GM21619 (cell line): ENCODE results near the gene DMC1.
"Not testable (repeated sequence)": the region's sequence is repeated elsewhere in the genome, so short reads cannot be mapped to it uniquely, and the experiment has no call there.

Experiments
- ATAC-seq: cut with Tn5 transposase; IDR thresholded peaks from one replicate; pipeline ENCODE4 v1.9.1; 2021; ENCODE audit not compliant: unreplicated experiment

Gene DMC1, protein sequence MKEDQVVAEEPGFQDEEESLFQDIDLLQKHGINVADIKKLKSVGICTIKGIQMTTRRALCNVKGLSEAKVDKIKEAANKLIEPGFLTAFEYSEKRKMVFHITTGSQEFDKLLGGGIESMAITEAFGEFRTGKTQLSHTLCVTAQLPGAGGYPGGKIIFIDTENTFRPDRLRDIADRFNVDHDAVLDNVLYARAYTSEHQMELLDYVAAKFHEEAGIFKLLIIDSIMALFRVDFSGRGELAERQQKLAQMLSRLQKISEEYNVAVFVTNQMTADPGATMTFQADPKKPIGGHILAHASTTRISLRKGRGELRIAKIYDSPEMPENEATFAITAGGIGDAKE

DNA sequence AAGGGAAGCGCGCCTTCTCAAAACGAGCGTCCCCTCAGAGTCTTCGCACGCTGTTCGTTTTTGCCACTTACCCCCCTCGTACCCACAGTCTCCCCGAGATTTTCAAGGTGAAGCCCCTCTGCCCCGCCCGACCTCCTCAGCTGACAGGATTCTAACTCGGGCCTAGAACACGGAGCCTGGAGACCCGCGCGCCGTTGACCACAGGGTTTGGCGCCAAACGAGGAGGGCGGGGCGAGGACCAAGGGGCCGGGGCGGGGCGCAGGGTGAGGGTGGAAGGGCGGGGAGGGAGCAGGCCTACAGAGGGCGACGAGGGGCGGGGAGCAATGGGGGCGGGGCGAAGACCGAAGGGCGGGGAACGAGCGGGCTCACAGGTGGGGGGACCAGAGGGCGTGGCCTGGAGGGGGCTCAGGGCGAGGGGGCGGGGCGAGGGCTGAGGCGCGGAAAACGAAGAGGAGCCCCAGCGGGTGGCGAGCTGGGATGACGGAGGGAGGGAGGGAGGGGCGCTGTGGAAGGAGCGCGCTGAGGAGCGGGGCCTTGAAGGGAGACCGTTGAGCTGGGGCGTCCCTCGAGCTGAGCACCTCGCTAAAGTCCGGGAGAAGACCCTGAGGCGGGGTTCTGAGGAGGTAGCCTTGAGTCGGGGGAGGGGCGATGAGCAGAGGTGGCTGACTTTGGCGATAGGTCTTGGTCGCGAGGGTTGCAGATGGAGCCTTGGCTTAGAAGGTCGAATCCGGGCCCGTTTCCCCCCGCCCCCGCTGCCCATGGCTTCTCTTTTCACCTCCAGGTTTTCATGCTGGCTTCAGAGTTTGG lies at the start of gene DMC1:
DMC1 (minus strand) TSS at position 212 of the 807 bp plus-strand sequence. CDS start 1,927 bp downstream, outside the sequence.
- ATAC-seq, result no peak

DNA sequence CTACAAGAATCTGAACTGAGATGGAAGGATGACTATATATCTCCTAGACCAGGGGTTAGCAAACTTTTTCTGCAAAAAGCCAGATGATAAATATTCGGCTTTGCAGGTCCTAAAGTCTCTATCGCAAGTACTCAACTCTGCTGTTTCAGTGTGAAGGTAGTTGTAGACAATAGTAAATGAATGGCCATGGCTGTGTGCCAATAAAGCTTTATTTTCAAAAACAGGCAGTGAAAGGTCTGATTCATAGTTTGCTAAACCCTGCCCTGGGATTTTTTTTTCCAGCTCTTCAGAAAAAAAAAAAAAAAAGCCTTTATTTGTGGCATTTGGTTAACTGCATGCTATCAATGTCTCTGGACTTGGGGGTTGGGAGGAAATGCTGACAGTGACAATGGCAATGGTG lies 48.7 kb upstream of the DMC1 start:
- no peak for ATAC-seq

DNA sequence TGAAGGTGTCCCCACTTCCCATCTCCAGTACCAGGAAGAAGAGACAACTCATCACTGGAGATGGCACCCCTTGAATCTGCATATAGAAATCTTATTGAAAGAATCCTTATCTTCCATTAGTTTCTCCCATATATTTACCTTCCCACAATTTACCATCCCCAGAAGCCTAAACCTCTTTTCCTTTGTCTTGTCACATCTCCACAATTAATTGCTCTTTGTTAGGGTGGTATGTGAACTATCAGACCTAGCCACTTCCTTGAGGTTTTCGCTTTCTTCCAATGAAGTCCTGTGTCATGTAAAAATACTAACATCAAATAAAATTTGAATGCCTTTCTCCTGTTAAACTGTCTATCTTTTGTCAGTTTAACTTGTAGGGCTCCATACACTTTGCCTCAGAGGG lies 48.3 kb upstream of the DMC1 start:
- ATAC-seq, result no peak

DNA sequence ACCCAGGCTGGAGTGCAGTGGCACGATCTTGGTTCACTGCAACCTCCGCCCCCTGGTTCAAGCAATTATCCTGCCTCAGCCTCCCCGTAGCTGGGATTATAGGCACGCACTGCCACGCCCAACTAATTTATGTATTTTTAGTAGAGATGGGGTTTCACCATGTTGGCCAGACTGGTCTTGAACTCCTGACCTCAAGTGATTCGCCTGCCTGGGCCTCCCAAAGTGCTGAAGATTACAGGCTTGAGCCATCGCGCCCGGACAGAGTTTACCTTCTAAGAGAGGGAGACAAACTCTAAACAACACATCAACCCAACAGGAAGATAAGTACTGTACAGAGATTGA lies 45.1 kb upstream of the DMC1 start:
- ATAC-seq, result not testable (repeated sequence)

DNA sequence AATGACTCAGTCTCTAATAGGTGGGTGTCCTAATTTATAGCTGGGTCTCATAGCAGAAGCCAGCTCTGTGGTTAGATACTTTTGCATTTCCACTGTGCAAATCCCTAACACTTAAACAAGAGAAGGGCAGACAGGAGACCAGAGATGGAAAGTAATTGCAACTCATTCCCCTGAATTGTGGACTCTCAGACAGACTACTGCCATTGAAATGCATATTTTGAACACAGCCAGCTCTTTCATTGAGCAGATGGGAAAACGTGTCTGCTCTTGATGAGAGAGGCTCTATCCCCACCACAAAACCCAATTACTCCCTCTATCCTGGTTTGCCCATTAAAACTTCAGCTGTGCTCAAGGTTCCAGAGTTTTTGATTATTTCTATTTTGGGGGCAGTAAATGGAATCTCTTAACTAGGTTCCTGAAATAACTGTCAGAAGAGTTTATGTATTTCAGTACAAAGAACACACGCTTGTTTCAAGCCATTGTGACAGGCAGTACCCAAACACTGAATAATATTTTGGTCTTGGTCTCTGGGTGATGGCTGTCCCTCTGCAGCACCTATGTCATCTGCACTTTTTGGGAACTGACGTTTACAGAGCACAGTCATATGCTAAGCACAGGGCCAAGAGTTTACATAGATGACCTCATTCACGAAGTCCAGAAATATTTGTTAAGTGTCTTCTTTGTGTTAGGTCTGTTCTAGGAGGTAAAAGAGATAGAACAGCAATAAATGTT lies 44.5 kb upstream of the DMC1 start:
- no peak for ATAC-seq

DNA sequence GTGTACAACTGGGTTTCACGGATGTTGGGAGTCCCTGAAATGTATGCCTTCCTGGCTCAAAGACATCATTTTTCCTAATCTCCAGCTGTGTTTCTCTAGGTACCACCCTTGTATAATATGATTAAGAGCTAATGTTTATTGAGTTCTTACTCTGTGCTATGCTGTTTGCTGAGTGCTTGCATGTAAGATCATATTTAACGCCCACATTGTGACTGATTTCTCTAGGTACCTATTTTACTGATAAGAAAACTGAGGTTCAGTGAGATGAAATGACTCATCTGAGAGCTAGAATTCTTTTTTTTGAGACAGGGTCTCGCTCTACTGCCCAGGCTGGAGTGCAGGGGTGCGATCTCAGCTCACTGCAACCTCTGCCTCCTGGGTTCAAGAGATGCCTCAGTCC lies 43.6 kb upstream of the DMC1 start:
- ATAC-seq, result no peak

DNA sequence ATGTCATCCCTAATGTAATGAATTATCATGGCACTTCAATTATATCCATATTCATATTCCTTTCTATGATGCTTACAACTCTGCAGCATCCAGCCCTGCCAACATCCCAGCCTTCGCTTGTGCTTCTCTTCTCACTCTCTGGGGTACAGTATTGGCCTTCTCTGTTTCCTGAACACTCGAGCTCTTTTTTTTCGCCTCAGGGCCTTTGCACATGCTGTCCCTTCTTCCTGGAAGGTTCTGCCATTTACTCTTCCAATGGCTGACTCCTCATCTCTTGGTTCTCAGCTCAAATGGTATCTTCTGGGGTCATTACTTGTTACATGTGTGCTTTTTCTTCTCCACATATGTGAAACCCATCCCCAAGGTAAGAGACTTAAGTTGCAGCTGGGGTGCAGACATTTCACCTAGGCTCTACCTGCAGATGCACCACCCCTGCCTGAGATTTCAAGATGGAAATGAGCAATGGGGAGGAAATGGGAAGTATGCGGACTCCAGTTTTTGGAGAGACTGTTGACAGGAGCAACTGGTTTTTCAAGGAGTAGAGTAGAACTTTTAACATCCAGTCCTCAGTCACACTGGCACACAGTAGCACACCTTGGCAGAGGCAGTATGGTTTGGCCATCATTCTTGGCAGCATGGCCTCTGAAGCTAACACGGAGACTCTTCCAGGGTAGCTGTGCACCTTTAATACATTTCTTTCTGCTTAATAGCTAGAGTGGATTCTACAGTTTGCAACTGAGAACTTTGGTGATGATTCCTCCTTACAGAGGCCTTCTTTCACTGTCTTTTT lies 42.4 kb upstream of the DMC1 start:
- ATAC-seq, result no peak

DNA sequence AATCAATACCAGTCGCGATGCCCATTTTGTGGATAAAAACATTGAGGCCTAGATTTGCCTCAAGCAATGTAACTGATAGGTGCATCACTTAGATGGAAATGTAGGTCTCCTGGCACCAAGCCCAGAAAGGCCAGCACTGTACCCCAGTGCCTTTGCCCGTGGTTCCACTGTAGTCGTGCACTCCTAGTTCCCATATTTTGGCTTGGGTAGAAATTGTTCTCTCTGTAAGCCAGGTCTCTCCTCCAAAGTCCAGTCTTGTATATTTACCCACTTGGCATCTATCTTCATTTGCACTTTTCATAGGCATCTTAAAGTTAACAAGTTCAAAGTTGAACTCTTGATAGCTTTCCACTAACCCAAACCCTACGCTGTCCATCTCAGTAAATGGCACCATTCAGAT lies 41.6 kb upstream of the DMC1 start:
- ATAC-seq, result no peak

DNA sequence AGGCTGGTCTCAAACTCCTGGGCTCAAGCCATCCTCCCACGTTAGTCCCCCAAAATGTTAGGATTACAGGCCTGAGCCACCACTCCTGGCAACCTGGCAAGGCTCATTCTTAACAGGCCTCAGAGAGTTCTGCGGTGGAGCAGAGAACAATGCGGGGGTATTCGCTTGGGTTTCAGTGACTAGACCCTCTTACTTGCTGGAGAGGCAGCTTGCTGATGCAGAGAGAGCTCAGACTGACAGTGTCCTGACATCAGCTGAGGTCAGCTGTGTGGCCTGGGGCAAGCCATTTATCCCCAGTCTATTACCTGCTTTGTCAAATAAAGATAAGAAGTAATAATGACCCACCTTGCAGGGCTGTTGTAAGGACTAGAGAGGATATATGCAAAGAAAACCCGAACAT lies 40.3 kb upstream of the DMC1 start:
- no peak for ATAC-seq

DNA sequence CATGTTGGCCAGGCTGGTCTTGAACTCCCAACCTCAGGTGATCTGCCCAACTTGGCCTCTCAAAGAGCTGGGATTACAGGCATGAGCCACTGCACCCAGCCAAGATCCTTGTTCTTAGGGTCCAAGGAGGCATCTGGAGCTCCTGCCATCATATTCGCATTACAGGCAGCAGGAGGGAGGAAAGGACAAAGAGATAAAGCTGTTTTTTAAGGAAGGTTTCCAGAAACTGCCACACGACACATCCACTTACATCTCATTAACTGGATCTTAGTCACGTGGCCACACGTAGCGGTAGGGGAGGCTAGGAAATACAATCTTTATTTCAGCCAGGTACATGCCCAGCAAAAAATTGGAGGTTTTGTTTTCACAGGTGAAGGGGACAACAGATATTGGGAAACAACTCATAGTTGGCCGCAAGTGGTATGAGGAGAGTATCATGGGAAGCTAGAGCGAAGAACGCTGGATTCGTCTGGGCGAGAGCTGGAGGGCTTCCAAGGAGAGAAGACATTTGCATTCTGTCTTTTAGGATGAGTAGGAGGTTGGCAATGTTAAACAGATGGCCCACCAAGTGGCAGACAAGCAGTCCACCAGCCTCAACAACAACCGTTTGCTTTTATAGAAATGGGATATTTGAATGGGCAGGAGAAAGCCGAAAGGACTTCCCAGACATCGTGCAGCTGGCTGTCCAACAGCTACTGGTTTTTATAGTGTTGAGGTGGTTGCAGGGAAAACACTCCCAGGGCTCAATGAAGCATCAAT lies 39.2 kb upstream of the DMC1 start:
- no peak for ATAC-seq

DNA sequence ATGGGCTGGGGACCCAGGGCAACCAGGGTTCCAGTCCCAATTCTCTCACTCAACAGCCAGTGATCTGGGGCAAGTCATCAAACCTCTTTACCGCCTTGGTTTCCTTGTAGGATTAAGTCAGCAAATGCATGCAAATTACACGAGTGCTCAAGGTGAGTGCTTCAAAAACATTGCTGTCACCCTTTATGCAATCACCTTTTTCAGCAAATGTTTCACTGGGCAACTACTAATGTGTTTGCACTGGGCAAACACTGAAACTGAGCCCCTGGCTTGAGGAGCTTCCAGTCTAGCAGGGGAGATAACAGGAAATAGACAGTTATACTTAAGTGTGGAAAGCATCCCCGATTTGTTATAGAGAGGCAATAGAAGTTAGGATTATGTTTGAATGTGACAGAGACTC lies 37.7 kb upstream of the DMC1 start:
- no peak for ATAC-seq

DNA sequence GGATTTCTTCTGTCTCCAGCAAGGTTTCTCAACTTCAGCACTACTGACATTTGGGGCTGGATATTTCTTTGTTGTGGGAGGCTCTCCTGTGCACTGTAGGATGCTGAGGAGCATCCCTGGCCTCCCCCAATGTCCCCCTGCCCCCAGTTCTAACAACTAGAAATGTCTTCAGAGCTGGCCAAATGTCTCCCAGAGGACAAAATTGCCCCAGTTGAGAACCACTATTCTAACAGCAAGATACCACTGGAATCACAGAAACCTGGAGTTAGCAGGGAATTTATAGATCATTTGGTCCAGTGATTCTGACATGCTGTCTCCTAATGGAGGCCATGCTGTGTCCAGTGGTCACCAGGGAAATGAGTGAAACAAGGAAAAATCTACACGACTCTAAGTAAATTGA lies 32.2 kb upstream of the DMC1 start:
- ATAC-seq, result no peak

DNA sequence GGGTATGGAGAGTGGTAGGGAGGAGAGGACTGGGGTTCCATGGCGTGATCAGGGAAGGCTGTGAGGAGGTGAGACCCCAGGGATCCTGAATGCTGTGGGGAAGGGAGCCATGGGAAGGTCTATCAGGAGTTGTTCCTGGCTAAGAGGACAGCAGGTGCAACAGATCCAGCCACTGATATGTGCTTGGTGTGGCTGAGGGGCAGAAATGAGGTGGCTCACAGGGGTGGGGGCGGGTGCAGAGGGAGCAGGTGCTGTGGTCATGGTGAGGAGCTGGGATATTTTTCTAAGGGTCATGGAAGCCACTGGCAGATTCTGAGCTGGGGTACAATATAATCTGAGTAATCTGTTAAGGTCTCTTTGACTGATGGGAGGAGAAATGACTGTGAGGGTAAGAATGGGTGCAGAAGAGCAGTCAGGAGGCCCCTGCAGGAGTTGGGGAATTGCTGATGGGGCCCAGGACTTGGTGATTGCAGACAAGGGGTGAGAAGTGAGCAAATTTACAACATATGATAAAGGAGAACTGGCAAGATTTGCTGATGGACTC lies 31.3 kb upstream of the DMC1 start:
- ATAC-seq, result no peak

DNA sequence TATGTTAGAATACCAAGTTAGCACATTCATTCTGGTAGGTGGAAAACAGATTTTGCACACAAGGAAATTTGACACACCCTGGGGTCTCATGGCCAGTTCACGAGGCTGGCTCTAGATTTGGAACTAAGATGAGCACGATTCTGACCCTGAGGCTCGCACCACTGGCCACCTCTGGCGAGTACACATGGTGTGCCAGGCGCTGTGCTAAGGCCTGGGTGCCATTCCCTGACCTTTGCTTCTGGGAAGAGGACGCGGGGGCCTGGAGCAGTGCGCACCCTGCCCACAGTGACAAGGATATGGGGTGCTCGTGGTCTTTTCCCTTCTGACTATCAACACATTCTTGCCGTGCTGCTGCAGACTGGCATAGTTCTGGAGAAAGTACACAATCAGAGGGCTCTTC lies 29.5 kb upstream of the DMC1 start:
- no peak for ATAC-seq

DNA sequence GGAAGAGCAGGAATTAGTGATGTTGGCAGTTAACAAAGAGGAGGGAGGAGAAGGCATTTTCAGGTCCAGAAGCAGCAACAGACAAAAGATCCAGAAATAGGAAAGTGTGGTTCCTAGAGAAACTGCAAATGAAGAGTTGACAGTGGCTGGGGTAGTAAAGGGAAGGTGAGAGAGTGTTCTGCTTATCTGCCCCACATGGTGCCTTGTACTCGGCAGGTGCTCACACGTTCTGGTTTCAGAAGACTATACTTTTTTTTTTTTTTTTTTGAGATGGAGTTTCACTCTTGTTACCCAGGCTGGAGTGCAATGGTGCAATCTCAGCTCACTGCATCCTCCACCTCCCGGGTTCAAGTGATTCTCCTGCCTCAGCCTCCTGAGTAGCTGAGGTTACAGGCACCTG lies 12.9 kb upstream of the DMC1 start:
- not testable (repeated sequence) for ATAC-seq

DNA sequence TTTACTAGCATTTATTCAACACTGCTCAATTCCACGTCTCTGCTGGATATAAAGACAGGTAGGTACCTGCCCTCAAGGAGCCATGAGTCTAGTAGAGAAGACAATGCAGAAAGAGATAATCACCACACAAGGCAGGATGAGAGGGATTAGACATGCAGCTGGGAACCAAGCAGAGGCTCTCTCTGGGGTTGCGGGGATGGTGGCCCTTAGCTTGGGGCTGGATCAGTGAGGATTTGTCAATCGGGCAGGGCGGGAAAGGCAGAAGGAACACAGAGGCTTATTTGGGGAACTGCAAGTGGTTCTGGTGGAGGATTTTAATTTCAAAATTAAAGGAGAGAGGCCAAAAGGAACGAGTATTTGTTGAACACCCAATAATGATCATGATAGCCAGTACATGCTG lies 8.5 kb upstream of the DMC1 start:
- no peak for ATAC-seq

DNA sequence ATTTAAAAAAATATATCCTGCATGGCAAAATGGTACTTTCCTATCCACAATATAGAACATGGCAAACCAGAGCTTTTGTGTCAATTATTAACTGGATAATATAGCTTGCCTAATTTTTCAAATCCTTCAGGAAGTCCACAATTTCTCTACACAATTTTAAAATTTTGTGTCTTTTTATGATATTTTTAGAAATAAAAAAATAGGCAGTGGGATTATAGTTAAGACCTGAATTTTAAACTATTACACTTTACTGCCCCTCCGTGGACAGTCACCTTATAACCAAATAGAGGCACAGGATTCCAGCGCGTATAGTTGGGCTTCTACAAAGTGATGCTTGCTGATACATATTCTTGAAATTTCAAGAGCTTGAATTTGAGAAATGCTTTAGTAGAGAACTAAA lies 2.1 kb upstream of the DMC1 start:
- ATAC-seq, result no peak

DNA sequence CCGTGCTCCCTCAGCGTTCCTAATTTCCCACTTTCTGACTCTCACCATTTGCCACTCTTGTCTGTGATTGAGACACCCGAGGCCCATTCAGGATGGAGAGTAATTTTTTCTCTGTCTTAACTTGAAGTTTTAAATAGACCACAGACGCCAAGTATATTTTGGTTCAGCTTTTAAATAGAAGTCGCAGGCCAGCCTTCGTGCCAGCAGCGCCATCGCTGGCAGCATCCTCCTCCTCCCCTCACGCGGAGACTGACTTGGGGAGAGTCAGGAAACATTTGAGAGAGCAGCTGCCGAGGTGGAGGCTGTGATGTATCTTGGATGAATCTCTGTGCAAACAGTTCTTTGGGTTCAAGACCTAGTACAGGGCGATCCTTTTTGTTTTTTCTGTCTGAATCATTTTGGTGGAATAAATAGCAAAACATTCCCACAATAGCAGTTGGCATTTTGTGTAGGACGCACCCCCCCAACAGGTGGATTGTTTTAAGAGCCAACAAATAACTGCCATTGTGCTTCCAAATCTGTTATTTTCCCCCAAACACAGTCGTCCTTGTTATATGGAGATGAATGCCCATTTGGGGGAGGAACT lies 889 bp upstream of the DMC1 start:
- no peak for ATAC-seq

DNA sequence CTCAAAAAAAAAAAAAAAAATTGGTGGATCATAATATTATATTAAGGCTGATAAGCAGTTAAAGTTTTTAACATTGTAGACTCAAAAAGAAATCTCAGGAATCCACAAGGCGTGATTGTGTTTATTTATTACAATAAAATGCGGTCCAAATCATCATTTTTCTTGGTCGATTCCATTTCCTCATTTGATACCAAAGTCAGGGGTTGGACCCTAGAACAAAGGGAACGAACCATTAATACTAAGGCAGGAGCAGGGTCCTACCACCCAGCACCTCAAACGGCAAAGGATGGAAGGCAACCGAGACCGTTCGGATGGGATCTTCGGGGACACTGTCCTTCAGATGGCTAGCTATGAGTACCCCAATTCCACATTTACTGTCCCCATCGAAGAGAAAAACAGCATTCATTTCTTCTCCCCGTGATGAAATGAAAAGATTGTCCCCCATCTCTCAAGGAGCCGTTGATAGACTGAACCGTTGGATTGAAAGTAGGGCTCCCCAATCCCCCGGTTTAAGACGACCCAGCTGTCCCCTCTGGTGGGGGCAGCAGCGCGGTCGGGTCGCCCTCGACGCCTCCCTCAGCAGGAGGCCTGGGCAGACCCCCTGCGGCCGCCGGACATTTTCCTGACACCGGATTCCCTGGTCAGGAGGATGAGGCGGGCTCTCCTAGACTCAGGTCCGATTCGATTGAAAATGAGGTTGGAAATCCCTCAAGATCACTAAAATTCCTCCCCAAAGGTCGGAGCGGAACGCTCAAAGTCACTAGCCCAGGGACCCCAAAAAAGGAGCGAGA lies 607 bp downstream of the DMC1 start:
- ATAC-seq, result no peak
